ENCODE results near the gene TSPO. TPM values are rescaled to one million over a fixed set of nuclear protein-coding genes. Genes with fewer than 3 reads are reported as not detected.

The TSPO gene
- total and polyA plus RNA-seq, 2 of the 8 experiments (the other 6 are each of a cell fraction or from before 2014, with no cell fraction given) = 19.9 to 51.5 TPM

GRCh38 chr22:43205261-43205691, 53.9 kb downstream of the TSPO start:
- H4K5ac ChIP-seq (ENCODE audit: insufficient read length, low read depth, low read length) = no peak overlapping the region
- no peak for DNase-seq (ENCODE audit: low read depth in 1 of 2, low spot score in 2 of 2)
- FAIRE-seq = no peak
- 90% methylated on average over 9 of the region's 9 CpGs; no CpG with 5 or more reads in 1 of the 2 experiments for WGBS, 2 experiments (ENCODE audit: extremely low coverage in 1 of 2, insufficient coverage in 1 of 2, insufficient read length in 1 of 2, insufficient replicate concordance in 2 of 2, low coverage in 1 of 2, low lambda C conversion rate in 2 of 2, missing lambda C conversion rate in 1 of 2)
- no peaks in the 10 kb centered on the region for H3K79me2 ChIP-seq (ENCODE audit: control insufficient read depth in 1 of 2, insufficient read depth in 2 of 2, low read length in 2 of 2)
- no peak overlapping the region for H4K8ac ChIP-seq (ENCODE audit: extremely low read depth, insufficient read depth, low read length)
- H3K36me3 ChIP-seq (ENCODE audit: control insufficient read depth in 2 of 4, insufficient read depth in 4 of 4, low read length in 3 of 4) = no peaks in the 10 kb centered on the region
- no peak overlapping the region for H2BK20ac ChIP-seq (ENCODE audit: low read length)
- no peak overlapping the region for H2BK15ac ChIP-seq (ENCODE audit: low read length)
- no peak overlapping the region for H3K9ac ChIP-seq (replicated peaks in 1 of 4; ENCODE audit: extremely low read depth in 1 of 4, low read depth in 3 of 4, low read length in 3 of 4)
- TF ChIP-seq, protein P1, sequence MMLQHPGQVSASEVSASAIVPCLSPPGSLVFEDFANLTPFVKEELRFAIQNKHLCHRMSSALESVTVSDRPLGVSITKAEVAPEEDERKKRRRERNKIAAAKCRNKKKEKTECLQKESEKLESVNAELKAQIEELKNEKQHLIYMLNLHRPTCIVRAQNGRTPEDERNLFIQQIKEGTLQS (IDR thresholded peaks at IDR 0.05; ENCODE audit: insufficient read depth, low read depth, low read length) = no peak
- TF ChIP-seq HDAC2 (IDR thresholded peaks at IDR 0.05; ENCODE audit: borderline replicate concordance in 1 of 2, low read depth in 2 of 2, low read length in 2 of 2) = no peak
- TF ChIP-seq, protein P2, sequence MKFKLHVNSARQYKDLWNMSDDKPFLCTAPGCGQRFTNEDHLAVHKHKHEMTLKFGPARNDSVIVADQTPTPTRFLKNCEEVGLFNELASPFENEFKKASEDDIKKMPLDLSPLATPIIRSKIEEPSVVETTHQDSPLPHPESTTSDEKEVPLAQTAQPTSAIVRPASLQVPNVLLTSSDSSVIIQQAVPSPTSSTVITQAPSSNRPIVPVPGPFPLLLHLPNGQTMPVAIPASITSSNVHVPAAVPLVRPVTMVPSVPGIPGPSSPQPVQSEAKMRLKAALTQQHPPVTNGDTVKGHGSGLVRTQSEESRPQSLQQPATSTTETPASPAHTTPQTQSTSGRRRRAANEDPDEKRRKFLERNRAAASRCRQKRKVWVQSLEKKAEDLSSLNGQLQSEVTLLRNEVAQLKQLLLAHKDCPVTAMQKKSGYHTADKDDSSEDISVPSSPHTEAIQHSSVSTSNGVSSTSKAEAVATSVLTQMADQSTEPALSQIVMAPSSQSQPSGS (IDR thresholded peaks at IDR 0.05; ENCODE audit: low read length) = no peak
- no peak for TF ChIP-seq RAD21 (IDR thresholded peaks at IDR 0.05 in 1 of 2, conservative IDR thresholded peaks at IDR 0.05 in 1 of 2; ENCODE audit: low read depth in 2 of 2, low read length in 2 of 2)
- TF ChIP-seq RFX5 (IDR thresholded peaks at IDR 0.05; ENCODE audit: borderline replicate concordance, low read depth, low read length) = no peak
- ChIA-PET CTCF (ENCODE audit: partially characterized antibody) (interaction anchor here (6.1 kb wide), 1 partner anchor 16 kb away, joined by 42 read pairs; no protein-coding TSS in a partner anchor), POLR2A (ENCODE audit: partially characterized antibody) (interaction anchor here (0.6 kb wide), 1 partner anchor 87 kb away, joined by 3 read pairs; no protein-coding TSS in a partner anchor)
- H3K27me3 ChIP-seq (replicated peaks in 1 of 4; ENCODE audit: control insufficient read depth in 3 of 4, extremely low read depth in 1 of 4, insufficient read depth in 3 of 4, low read length in 3 of 4) = no peaks in the 10 kb centered on the region
- H2AFZ ChIP-seq (ENCODE audit: low read length) = no peak overlapping the region
- H2BK120ac ChIP-seq (replicated peaks; ENCODE audit: low read depth, low read length) = no peak overlapping the region
- no peak overlapping the region for H2AK5ac ChIP-seq (ENCODE audit: low read depth, low read length)
- peaks cover 9% of the 10 kb centered on the region; the same call in 1 of the 2 replicates for H3K23me2 ChIP-seq (ENCODE audit: low read depth, low read length)
- H3K56ac ChIP-seq (replicated peaks; ENCODE audit: insufficient read length, low read depth, low read length) = peak overlapping the region; percentile 69
- H3K27ac ChIP-seq (ENCODE audit: low read depth, low read length) = no peak overlapping the region
- H3K18ac ChIP-seq (ENCODE audit: extremely low read depth, low read length) = no peak overlapping the region
- no peak overlapping the region for H2BK5ac ChIP-seq (ENCODE audit: low read depth, low read length)
- no peaks in the 10 kb centered on the region for H3K9me3 ChIP-seq (ENCODE audit: insufficient read depth in 2 of 2, low read depth in 1 of 2, low read length in 1 of 2)
- H3K14ac ChIP-seq (ENCODE audit: insufficient read length) = no peak overlapping the region
- H3K23ac ChIP-seq (ENCODE audit: insufficient read length) = no peak overlapping the region
- peaks cover 0 to 6% of the 10 kb centered on the region in 2 experiments for H4K20me1 ChIP-seq (replicated peaks in 1 of 2; ENCODE audit: control insufficient read depth in 1 of 2, insufficient read depth in 2 of 2, low read length in 2 of 2)
- no peak overlapping the region for H3K4ac ChIP-seq (replicated peaks; ENCODE audit: insufficient read length, low read depth, low read length)
- no peak overlapping the region for H3K4me3 ChIP-seq (ENCODE audit: extremely low read depth in 1 of 4, insufficient read depth in 2 of 4, low read depth in 3 of 4, low read length in 4 of 4)
- no peak overlapping the region for H4K91ac ChIP-seq (replicated peaks; ENCODE audit: insufficient read length, low read length)
- H2BK12ac ChIP-seq (ENCODE audit: low read depth, low read length) = 0 out of 2 replicates have a peak overlapping the region, but pooled peaks have one; percentile 27
- H3K4me2 ChIP-seq (ENCODE audit: insufficient read depth in 1 of 2, low read depth in 2 of 2, low read length in 2 of 2) = no peak overlapping the region
- H3K79me1 ChIP-seq (ENCODE audit: low read depth, low read length) = no peaks in the 10 kb centered on the region
- peaks cover 2 to 11% (median 4%) of the 10 kb centered on the region in 4 experiments; a peak in 6 of 7 replicates for H3K4me1 ChIP-seq (replicated peaks in 1 of 4; ENCODE audit: control insufficient read depth in 3 of 4, insufficient read depth in 4 of 4, low read length in 3 of 4)

All from H1 (cell line).